DND-41 (cell line): ENCODE results near the gene PIGQ.

Experiments
- ATAC-seq: fragments of 200-7000 bp; cut with Tn5 transposase; 3 replicates; pipeline ENCODE4 v1.9.1; 2021; ENCODE audit warnings: low read depth; ENCODE audit not compliant: insufficient read depth
- DNase-seq: peaks from one replicate; pipeline ENCODE4 v3.0.0-alpha.2; 2020
- H2AFZ ChIP-seq: 2 replicates; pipeline ENCODE4 v1.6.0; 2012; ENCODE audit warnings: low read depth, low read length
- H3K27ac ChIP-seq: 2 replicates; pipeline ENCODE4 v1.5.1; 2012; ENCODE audit warnings: low read length, inconsistent platforms
- H3K27me3 ChIP-seq: fragments of 200-600 bp; sonication (generic); 2 replicates; pipeline ENCODE4 v1.6.0; 2012; ENCODE audit warnings: low read length, mild to moderate bottlenecking, inconsistent platforms; ENCODE audit not compliant: insufficient read depth, poor library complexity
- H3K36me3 ChIP-seq: 2 replicates; pipeline ENCODE4 v1.5.1; 2012; ENCODE audit warnings: low read length, inconsistent platforms; ENCODE audit not compliant: insufficient read depth
- H3K4me1 ChIP-seq: 2 replicates; pipeline ENCODE4 v1.5.1; 2012; ENCODE audit warnings: mild to moderate bottlenecking, low read length; ENCODE audit not compliant: insufficient read depth
- H3K4me2 ChIP-seq: 2 replicates; pipeline ENCODE4 v1.6.0; 2012; ENCODE audit warnings: mild to moderate bottlenecking, moderate library complexity, low read length, inconsistent platforms; ENCODE audit not compliant: insufficient read depth
- H3K4me3 ChIP-seq, 2 experiments: fragments of 200-600 bp in 1 of 2; shearing (Covaris generic) in 1 of 2; 2 replicates each; pipeline ENCODE4 v1.5.1; 2012 to 2016; ENCODE audit warnings: inconsistent platforms in 2 of 2, low read length in 2 of 2, mild to moderate bottlenecking in 2 of 2, low read depth in 1 of 2, moderate library complexity in 1 of 2
- H3K79me2 ChIP-seq: 2 replicates; pipeline ENCODE4 v1.6.0; 2012; ENCODE audit warnings: low read length, inconsistent platforms; ENCODE audit not compliant: insufficient read depth
- H3K9ac ChIP-seq: 2 replicates; pipeline ENCODE4 v1.6.0; 2012; ENCODE audit warnings: low read depth, mild to moderate bottlenecking, inconsistent platforms, low read length, moderate library complexity
- H3K9me3 ChIP-seq: 2 replicates; pipeline ENCODE4 v1.5.1; 2012; ENCODE audit warnings: low read length, moderate library complexity, mild to moderate bottlenecking, inconsistent platforms; ENCODE audit not compliant: insufficient read depth, severe bottlenecking
- H4K20me1 ChIP-seq: 2 replicates; pipeline ENCODE4 v1.6.0; 2012; ENCODE audit warnings: low read length; ENCODE audit not compliant: insufficient read depth
- EZH2 ChIP-seq: IDR thresholded peaks from 3 replicates; pipeline ENCODE4 v1.6.1; 2012; ENCODE audit warnings: borderline replicate concordance, low read depth, mild to moderate bottlenecking, moderate library complexity, low read length, inconsistent platforms; ENCODE audit not compliant: severe bottlenecking
- TF ChIP-seq, protein P1 (sequence below): IDR thresholded peaks from 2 replicates; pipeline ENCODE4 v1.5.1; 2012; ENCODE audit warnings: borderline replicate concordance, low read length, moderate library complexity, mild to moderate bottlenecking; ENCODE audit not compliant: poor library complexity, severe bottlenecking; ENCODE audit errors: extremely low read depth

Gene PIGQ

DNA sequence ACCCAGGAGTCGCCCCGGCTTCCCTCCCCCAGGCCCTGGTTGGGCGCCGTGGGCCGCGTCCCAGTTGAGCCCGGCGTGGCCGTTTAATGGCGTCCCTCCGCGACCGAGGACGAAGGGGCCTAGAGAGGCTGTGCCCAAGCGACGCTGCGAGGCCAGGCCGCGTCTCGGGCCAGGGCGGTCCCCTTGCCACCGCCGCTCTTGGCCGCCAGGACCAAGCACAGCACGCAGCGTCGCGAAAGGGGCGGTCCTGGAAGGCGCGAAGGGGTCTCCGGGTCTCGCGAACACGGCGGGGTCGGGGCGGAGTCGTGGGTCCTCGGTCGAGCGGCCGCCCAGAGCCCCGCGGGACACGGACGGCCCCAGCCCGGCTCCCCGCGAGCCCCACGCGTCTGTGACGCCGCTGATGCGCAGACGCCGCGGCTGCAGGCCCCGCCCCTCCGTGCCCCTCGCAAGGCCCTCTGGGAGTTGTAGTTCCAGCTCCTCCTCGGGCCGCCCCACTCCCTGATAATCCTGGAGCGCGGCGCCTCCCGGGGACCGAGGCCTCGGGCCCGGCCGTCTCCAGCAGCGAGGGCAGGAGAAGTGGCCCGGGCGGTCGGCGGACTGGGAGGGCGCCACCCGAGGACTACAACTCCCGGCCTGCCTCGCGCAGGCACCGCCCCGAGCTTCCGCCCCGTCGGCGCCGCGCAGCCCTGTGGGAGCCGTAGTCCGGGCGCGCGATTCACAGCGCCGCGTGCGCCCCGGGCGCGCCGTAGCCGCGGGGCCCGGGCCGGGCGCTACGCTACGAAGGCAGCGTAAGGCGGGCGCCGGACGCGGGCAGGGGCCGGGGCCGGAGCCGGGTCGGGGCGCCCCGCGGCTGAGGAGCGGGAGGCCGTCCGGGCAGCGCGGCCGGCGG lies 42.5 kb upstream of the PIGQ start, which contains the start of gene CAPN15:
CAPN15 (plus strand) TSS at position 698 of the 889 bp plus-strand sequence. CDS start 19,127 bp downstream, outside the sequence.
- peak; percentile 84 for DNase-seq
- Histone ChIP-seq H3K79me2 (peaks cover 64% of the 10 kb centered on the region), H3K9me3 (no peaks in the 10 kb centered on the region), H4K20me1 (peaks cover 61% of the 10 kb centered on the region), H3K4me1 (peaks cover 38% of the 10 kb centered on the region), H3K36me3 (peaks cover 25% of the 10 kb centered on the region), H3K4me2 (peak within 1 kb of the TSS; percentile 94), H3K9ac (peak within 1 kb of the TSS; percentile 81), H3K4me3 (peak within 1 kb of the TSS; percentile 58 to 95), H3K27ac (peak within 1 kb of the TSS; percentile 93), H3K27me3 (no peaks in the 10 kb centered on the region), H2AFZ (peak within 1 kb of the TSS; percentile 75)
- TF ChIP-seq, protein P1, sequence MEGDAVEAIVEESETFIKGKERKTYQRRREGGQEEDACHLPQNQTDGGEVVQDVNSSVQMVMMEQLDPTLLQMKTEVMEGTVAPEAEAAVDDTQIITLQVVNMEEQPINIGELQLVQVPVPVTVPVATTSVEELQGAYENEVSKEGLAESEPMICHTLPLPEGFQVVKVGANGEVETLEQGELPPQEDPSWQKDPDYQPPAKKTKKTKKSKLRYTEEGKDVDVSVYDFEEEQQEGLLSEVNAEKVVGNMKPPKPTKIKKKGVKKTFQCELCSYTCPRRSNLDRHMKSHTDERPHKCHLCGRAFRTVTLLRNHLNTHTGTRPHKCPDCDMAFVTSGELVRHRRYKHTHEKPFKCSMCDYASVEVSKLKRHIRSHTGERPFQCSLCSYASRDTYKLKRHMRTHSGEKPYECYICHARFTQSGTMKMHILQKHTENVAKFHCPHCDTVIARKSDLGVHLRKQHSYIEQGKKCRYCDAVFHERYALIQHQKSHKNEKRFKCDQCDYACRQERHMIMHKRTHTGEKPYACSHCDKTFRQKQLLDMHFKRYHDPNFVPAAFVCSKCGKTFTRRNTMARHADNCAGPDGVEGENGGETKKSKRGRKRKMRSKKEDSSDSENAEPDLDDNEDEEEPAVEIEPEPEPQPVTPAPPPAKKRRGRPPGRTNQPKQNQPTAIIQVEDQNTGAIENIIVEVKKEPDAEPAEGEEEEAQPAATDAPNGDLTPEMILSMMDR: no peak
- no peak for TF ChIP-seq EZH2
- peak; percentile 78 for ATAC-seq

DNA sequence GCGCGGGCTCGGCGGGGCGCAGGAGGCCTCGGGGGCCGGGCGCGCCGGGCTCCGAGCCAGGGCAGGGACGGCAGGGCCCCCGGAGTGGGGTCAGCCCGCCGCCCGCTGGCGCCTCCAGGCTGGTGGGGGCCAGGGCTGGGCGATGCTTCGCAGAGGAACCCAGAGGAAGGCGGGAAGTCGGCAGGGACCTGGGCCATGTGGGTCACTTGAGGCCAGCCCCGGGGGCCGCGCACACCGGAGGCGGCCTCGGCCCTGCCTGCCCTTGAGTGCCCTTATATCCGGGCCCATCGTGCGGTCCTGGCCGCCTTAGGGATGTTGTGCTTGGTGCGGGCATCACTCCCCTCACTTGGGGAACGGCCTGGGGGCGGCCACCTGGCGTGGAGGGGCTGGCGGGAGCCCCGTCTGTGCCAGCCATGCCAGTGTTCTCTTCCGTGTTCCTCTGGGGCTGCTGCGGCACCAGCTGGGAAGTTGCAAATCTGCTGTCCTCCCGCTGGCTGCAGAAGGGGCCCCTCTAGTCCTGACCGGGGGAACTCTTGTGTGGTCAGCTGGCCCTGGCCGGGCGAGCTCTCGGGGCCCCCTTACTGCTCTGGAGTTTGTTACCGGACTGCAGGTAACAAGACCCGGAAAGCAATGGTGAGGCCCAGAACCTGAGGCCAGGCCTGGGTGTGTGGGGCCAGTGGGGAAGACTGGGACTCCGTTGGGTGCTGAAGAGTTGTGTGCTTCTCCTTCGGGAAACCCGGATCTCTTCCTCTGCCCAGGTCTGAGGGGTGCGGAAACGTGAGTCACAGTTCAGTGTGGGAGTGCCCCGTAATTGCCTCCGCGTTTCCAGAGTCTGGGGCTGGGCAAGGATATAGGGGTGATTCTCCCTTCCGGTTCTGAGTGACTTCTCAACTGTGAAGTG lies 41.4 kb upstream of the PIGQ start:
- H3K79me2 ChIP-seq: peaks cover 72% of the 10 kb centered on the region
- peaks cover 38% of the 10 kb centered on the region for H3K4me1 ChIP-seq
- peak overlapping the region; percentile 81 for H3K9ac ChIP-seq
- H3K4me3 ChIP-seq: peak overlapping the region; percentile 58 to 95
- peaks cover 64% of the 10 kb centered on the region for H4K20me1 ChIP-seq
- H3K27ac ChIP-seq: peak overlapping the region; percentile 65
- H3K4me2 ChIP-seq: peak overlapping the region; percentile 94
- DNase-seq (peak; percentile 36), ATAC-seq (peak; percentile 6; the same call in 2 of the 3 replicates)
- no peak for TF ChIP-seq EZH2
- TF ChIP-seq, protein P1: no peak
- peaks cover 21% of the 10 kb centered on the region for H3K36me3 ChIP-seq
- no peaks in the 10 kb centered on the region for H3K27me3 ChIP-seq
- peak overlapping the region; percentile 63; the same call in 1 of the 2 replicates for H2AFZ ChIP-seq
- no peaks in the 10 kb centered on the region for H3K9me3 ChIP-seq

DNA sequence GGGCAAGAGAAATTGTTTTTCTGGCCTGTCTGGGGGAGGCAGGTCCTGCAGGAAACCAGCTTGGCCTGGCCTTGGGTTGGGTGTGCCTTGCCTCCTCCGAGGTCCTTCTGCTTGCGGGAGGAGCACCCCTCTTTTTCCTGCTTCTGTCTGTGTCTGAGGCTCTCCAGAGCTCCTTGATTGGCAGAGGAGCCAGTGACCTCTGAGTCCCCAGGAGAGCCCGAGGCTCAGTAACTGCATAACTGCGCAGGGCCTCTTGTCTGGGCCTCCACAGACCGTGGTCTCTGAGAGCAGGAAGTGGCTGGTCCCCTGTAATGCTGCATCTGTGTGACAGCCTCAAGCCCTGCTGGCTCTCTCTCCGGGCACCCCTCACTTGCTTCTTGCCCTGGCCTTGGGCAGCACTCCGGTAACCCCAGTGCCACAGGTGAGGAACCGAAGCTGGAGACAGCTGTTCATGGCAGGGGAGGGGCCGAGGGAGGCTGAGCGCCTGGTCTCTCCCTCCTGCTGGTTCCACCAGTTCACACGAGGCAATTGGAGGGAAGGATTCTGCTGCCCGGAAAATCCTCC lies 40.7 kb upstream of the PIGQ start:
- no peak for TF ChIP-seq EZH2
- TF ChIP-seq, protein P1: no peak
- Histone ChIP-seq H2AFZ (0 out of 2 replicates have a peak overlapping the region, but pooled peaks have one; percentile 12), H3K4me1 (peaks cover 38% of the 10 kb centered on the region), H3K9me3 (no peaks in the 10 kb centered on the region), H4K20me1 (peaks cover 70% of the 10 kb centered on the region), H3K4me2 (peak overlapping the region; percentile 94), H3K36me3 (peaks cover 21% of the 10 kb centered on the region), H3K79me2 (peaks cover 79% of the 10 kb centered on the region), H3K27ac (peak overlapping the region; percentile 65), H3K9ac (peak overlapping the region; percentile 81), H3K27me3 (no peaks in the 10 kb centered on the region), H3K4me3 (peak overlapping the region; percentile 58 to 95)
- DNase-seq: peak; percentile 48
- 0 out of 3 replicates have a peak, but pooled peaks have one; percentile 16 for ATAC-seq
